Activated CD4-positive, alpha-beta T cell treated with anti-CD3 and anti-CD28 coated beads, Interleukin-2, amount 10 ng/mL, durations not matched to agents 7 days and 5 days (primary cell): ENCODE results near the gene PRPF40B. TPM values are rescaled to one million over a fixed set of nuclear protein-coding genes. Genes with fewer than 3 reads are reported as not detected.

Source experiments
- CTCF ChIA-PET: fragments of 350-600 bp; sonication (Branson Sonifier 250); formaldehyde crosslinking; loops from one replicate; lab custom pipeline; 2021; ENCODE audit warnings: antibody characterized with exemption; lab: Charles Lee
- POLR2A ChIA-PET: fragments of 350-600 bp; sonication (Branson Sonifier 250); formaldehyde crosslinking; loops from one replicate; lab custom pipeline; 2021; ENCODE audit warnings: antibody characterized with exemption; lab: Charles Lee
- DNase-seq: peaks from one replicate; pipeline ENCODE4 v3.0.0-alpha.2; 2020
- H3K27ac Mint-ChIP-seq: one replicate; pipeline ENCODE4 v1.8.0; 2021; ENCODE audit warnings: mild to moderate bottlenecking, moderate library complexity, mixed read lengths
- H3K27me3 Mint-ChIP-seq: one replicate; pipeline ENCODE4 v1.8.0; 2021; ENCODE audit warnings: mixed read lengths
- H3K36me3 Mint-ChIP-seq: one replicate; pipeline ENCODE4 v1.8.0; 2021; ENCODE audit warnings: low read depth, mixed read lengths
- H3K4me1 Mint-ChIP-seq: one replicate; pipeline ENCODE4 v1.8.0; 2021; ENCODE audit warnings: mixed read lengths
- H3K4me3 Mint-ChIP-seq: one replicate; pipeline ENCODE4 v1.8.0; 2021; ENCODE audit warnings: mild to moderate bottlenecking, moderate library complexity, mixed read lengths
- H3K9me3 Mint-ChIP-seq: one replicate; pipeline ENCODE4 v1.8.0; 2021; ENCODE audit warnings: mixed read lengths
- total RNA-seq, 2 experiments: library from RNA; stranded (reverse); gene quantifications; one replicate each; pipeline ENCODE4 v1.2.3, GENCODE V29; 2021

PRPF40B gene
- total RNA-seq, 2 experiments from 2014 or later: 11.6 to 11.7 TPM

- ChIA-PET CTCF (interaction anchor here (6.5 kb wide), 1 partner anchor 17 kb away, joined by 47 read pairs; the partner anchor contains the start of gene FMNL3), POLR2A (no interaction called here)
- Mint-ChIP-seq H3K27me3 (no peaks in the 10 kb centered on the region), H3K4me1 (peaks cover 32% of the 10 kb centered on the region), H3K27ac (no peak overlapping the region), H3K9me3 (no peaks in the 10 kb centered on the region), H3K4me3 (no peak overlapping the region), H3K36me3 (peaks cover 6% of the 10 kb centered on the region)
- no peak for DNase-seq
Measured at GRCh38 chr12:49687941-49688340, 64.6 kb downstream of the PRPF40B start.

DNA sequence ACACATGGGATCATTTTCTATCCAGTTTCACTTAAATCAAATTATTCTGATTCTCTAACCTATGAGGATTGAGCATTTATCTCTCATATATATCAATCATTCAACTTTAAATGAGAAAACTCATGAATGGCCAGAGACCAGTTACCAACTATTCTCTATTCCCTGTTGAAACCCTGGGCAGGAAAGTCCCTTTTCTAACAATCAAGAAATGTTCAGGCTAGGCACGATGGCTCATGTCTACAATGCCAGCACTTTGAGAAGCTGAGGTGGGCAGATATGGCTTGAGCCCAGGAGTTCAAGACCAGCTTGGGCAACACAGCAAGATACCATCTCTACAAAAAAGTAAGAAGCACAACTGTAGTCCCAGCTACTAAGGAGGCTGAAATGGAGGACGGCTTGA lies 65.9 kb downstream of the PRPF40B start:
- H3K9me3 Mint-ChIP-seq: no peaks in the 10 kb centered on the region
- H3K4me1 Mint-ChIP-seq: peaks cover 26% of the 10 kb centered on the region
- CTCF ChIA-PET: interaction anchor here (0.9 to 6.5 kb wide), 7 partner anchors 10 to 51 kb away, joined by 3 to 47 read pairs (median 4); partner anchors contain the start of gene FMNL3

DNA sequence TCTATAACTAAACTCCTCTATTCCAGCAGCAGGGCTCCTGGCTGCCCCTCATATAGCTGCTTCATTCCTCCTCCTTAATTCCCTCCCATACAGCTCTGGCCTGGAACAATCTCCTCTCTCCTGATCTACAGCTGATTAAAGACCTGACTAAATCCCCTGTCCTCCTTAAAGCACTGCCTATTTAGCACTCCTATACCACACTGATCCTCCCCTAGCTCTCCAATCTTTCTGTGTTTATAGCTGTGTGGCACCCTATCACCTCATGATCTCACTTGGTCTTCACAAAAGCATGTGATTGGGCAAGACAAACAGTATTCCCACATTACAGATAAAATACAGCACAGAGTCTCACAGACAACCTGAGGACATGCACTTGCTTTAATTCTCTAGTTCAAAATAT lies 66.4 kb downstream of the PRPF40B start:
- Mint-ChIP-seq H3K27me3 (no peaks in the 10 kb centered on the region), H3K9me3 (no peaks in the 10 kb centered on the region), H3K36me3 (peaks cover 6% of the 10 kb centered on the region), H3K27ac (no peak overlapping the region), H3K4me3 (no peak overlapping the region), H3K4me1 (peaks cover 22% of the 10 kb centered on the region)
- no peak for DNase-seq
- POLR2A ChIA-PET: no interaction called here
- CTCF ChIA-PET: interaction anchor here (0.5 to 6.5 kb wide), 7 partner anchors 9 to 51 kb away, joined by 3 to 47 read pairs (median 4); partner anchors contain the start of gene FMNL3

More for the DNA sequence above, 65.9 kb downstream of the PRPF40B start:
- no peak for DNase-seq
- no peak overlapping the region for H3K27ac Mint-ChIP-seq
- H3K36me3 Mint-ChIP-seq: peaks cover 6% of the 10 kb centered on the region
- POLR2A ChIA-PET: no interaction called here
- H3K27me3 Mint-ChIP-seq: no peaks in the 10 kb centered on the region
- H3K4me3 Mint-ChIP-seq: no peak overlapping the region

DNA sequence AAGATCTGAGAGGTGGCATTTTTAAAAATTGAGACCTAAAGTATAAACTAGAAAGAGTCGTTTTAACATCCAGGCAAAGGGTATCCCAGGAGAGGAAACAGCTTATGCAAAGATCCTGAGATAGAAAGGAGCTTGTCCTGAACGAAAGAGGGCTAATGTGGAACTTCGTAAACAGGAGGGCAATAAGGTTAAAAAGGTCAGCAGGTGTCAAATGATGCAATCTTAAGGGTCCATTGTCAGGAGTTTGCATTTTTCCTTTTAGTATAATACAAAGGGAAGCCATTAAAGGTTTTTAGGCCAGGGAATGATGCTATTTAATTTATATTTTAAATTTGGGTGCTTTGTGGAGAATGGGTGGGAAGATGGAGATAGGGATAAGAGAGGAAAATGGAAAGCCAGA lies 69.5 kb downstream of the PRPF40B start:
- no peaks in the 10 kb centered on the region for H3K27me3 Mint-ChIP-seq
- no peak overlapping the region for H3K27ac Mint-ChIP-seq
- H3K4me1 Mint-ChIP-seq: peaks cover 14% of the 10 kb centered on the region
- H3K9me3 Mint-ChIP-seq: no peaks in the 10 kb centered on the region
- POLR2A ChIA-PET: interaction anchor here (0.6 kb wide), 1 partner anchor 13 kb away, joined by 4 read pairs; no protein-coding TSS in a partner anchor
- no peak for DNase-seq
- H3K4me3 Mint-ChIP-seq: no peak overlapping the region
- CTCF ChIA-PET: interaction anchor here (0.7 to 6.5 kb wide), 6 partner anchors 10 to 724 kb away, joined by 4 to 47 read pairs (median 4); partner anchors contain the start of gene FMNL3
- no peaks in the 10 kb centered on the region for H3K36me3 Mint-ChIP-seq

DNA sequence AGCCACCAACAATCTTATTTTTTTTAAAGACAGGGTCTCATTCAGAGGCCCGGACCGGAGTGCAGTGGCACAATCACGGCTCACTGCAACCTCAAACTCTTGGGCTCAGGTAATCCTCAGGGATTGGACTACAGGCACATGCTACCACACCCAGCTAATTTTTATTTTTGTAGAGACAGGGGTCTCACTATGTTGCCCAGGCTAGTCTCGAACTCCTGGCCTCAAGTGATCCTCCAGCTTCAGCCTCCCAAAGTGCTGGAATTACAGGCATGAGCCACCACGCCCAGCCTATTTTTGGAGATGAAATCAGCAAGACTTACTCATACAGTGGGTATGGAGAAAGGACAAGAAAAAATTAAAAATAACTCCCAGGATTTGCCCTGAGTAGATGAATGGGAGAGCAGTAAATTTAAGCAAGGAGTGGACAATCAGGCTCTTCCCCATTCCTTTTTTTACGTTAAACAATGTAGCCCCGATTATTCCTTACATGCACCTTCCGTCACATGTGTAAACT lies 70.6 kb downstream of the PRPF40B start:
- no peaks in the 10 kb centered on the region for H3K27me3 Mint-ChIP-seq
- no peaks in the 10 kb centered on the region for H3K9me3 Mint-ChIP-seq
- peaks cover 24% of the 10 kb centered on the region for H3K4me1 Mint-ChIP-seq
- POLR2A ChIA-PET: no interaction called here
- no peaks in the 10 kb centered on the region for H3K36me3 Mint-ChIP-seq
- H3K27ac Mint-ChIP-seq: no peak overlapping the region
- no peak for DNase-seq
- CTCF ChIA-PET: interaction anchor here (1.5 to 6.5 kb wide), 3 partner anchors 11 to 18 kb away, joined by 4 to 47 read pairs (median 4); partner anchors contain the start of gene FMNL3
- H3K4me3 Mint-ChIP-seq: no peak overlapping the region

Other genes with a start within 250 kb of the PRPF40B start
- 1 to 10 TPM; 1.9 to 2.3 TPM for gene KCNH3, start 84.5 kb upstream of the PRPF40B start, total RNA-seq
- 10 to 100 TPM; 85.3 to 89.2 TPM for gene MCRS1, start 55.4 kb upstream of the PRPF40B start, total RNA-seq
- under 1 TPM; 0.15 TPM for gene FAM186B, start 17.9 kb upstream of the PRPF40B start, total RNA-seq
- 10 to 100 TPM; 37.4 to 38.2 TPM for gene FMNL3, start 83.8 kb downstream of the PRPF40B start, total RNA-seq
- gene TMBIM6, start 118.0 kb downstream of the PRPF40B start, total RNA-seq: 100 to 1,000 TPM; 426 to 442 TPM
- gene NCKAP5L, start 204.9 kb downstream of the PRPF40B start, total RNA-seq: 1 to 10 TPM; 4.0 to 4.5 TPM
- 1 to 10 TPM; 7.7 to 8.7 TPM for gene BCDIN3D, start 219.5 kb downstream of the PRPF40B start, total RNA-seq